SK-N-SH treated with all-trans-retinoic acid at 6 μM for 48 hours (cell line): ENCODE data around the gene DTNB.

ENCODE experiments used
- ATAC-seq: fragments of 200-7000 bp; cut with Tn5 transposase; 3 replicates; pipeline ENCODE4 v1.9.1; 2020; ENCODE audit warnings: mild to moderate bottlenecking, moderate library complexity
- BACH2 ChIP-seq: fragments of 250-450 bp; sonication (Bioruptor Pico); IDR thresholded peaks from 2 replicates; pipeline ENCODE4 v1.9.0; 2021; ENCODE audit warnings: mild to moderate bottlenecking, borderline replicate concordance
- CSDC2 ChIP-seq: fragments of 250-450 bp; sonication (Bioruptor Pico); IDR thresholded peaks from 2 replicates; pipeline ENCODE4 v1.5.0; 2020; ENCODE audit warnings: mild to moderate bottlenecking, moderate library complexity
- GLIS3 ChIP-seq: fragments of 250-450 bp; sonication (Bioruptor Pico); IDR thresholded peaks from 2 replicates; pipeline ENCODE4 v1.5.0; 2020; ENCODE audit warnings: mild to moderate bottlenecking, moderate library complexity
- ISL1 ChIP-seq: fragments of 250-450 bp; sonication (Bioruptor Pico); IDR thresholded peaks from 2 replicates; pipeline ENCODE4 v2.1.2; 2022; ENCODE audit warnings: mild to moderate bottlenecking, moderate library complexity
- OSR1 ChIP-seq: fragments of 250-450 bp; sonication (Bioruptor Pico); IDR thresholded peaks from 2 replicates; pipeline ENCODE4 v1.8.0; 2022; ENCODE audit warnings: moderate library complexity, mild to moderate bottlenecking, inconsistent platforms
- RARB ChIP-seq: fragments of 250-450 bp; sonication (Bioruptor Pico); IDR thresholded peaks from 2 replicates; pipeline ENCODE4 v1.8.0; 2021; ENCODE audit warnings: mild to moderate bottlenecking, moderate library complexity
- SNAI2 ChIP-seq: fragments of 250-450 bp; sonication (Bioruptor Pico); IDR thresholded peaks from 2 replicates; pipeline ENCODE4 v1.5.0; 2020; ENCODE audit warnings: mild to moderate bottlenecking, moderate library complexity
- TCF4 ChIP-seq: fragments of 250-450 bp; sonication (Bioruptor Pico); IDR thresholded peaks from 2 replicates; pipeline ENCODE4 v1.8.0; 2021; ENCODE audit warnings: mild to moderate bottlenecking, moderate library complexity, borderline replicate concordance
- TOX ChIP-seq: fragments of 250-450 bp; sonication (Bioruptor Pico); IDR thresholded peaks from 2 replicates; pipeline ENCODE4 v1.8.0; 2021; ENCODE audit warnings: mild to moderate bottlenecking, moderate library complexity, borderline replicate concordance
- ZC3H10 ChIP-seq: fragments of 250-450 bp; sonication (Bioruptor Pico); IDR thresholded peaks from 2 replicates; pipeline ENCODE4 v1.5.1; 2021; ENCODE audit warnings: mild to moderate bottlenecking, moderate library complexity
- ZFP3 ChIP-seq: fragments of 250-450 bp; sonication (Bioruptor Pico); IDR thresholded peaks from 2 replicates; pipeline ENCODE4 v1.5.0; 2020; ENCODE audit warnings: mild to moderate bottlenecking, moderate library complexity
- ZFP30 ChIP-seq: fragments of 450-650 bp; formaldehyde crosslinking; IDR thresholded peaks from 2 replicates; pipeline ENCODE4 v1.5.0; 2022; ENCODE audit warnings: mild to moderate bottlenecking, moderate library complexity
- ZNF565 ChIP-seq: fragments of 450-650 bp; formaldehyde crosslinking; conservative IDR thresholded peaks from 2 replicates; pipeline ENCODE4 v1.5.0; 2020; ENCODE audit warnings: low read depth, mild to moderate bottlenecking, moderate library complexity
- ZNF70 ChIP-seq: fragments of 450-650 bp; formaldehyde crosslinking; IDR thresholded peaks from 2 replicates; pipeline ENCODE4 v1.5.0; 2020; ENCODE audit warnings: mild to moderate bottlenecking, moderate library complexity
- ZNF8 ChIP-seq: fragments of 450-650 bp; formaldehyde crosslinking; IDR thresholded peaks from 2 replicates; pipeline ENCODE4 v1.5.0; 2020; ENCODE audit warnings: mild to moderate bottlenecking, moderate library complexity
- TF ChIP-seq, protein P1 (sequence below): fragments of 250-450 bp; sonication (Bioruptor Pico); IDR thresholded peaks from 2 replicates; pipeline ENCODE4 v1.5.1; 2021; ENCODE audit warnings: mild to moderate bottlenecking, moderate library complexity
- TF ChIP-seq, protein P2 (sequence below): fragments of 250-450 bp; sonication (Bioruptor Pico); IDR thresholded peaks from 2 replicates; pipeline ENCODE4 v1.5.0; 2020; ENCODE audit warnings: mild to moderate bottlenecking, moderate library complexity
- TF ChIP-seq, protein P3 (sequence below): fragments of 250-450 bp; sonication (Bioruptor Pico); IDR thresholded peaks from 2 replicates; pipeline ENCODE4 v1.8.0; 2021; ENCODE audit warnings: low read depth, mild to moderate bottlenecking, moderate library complexity, borderline replicate concordance
- TF ChIP-seq, protein P4 (sequence below): fragments of 250-450 bp; sonication (Bioruptor Pico); IDR thresholded peaks from 2 replicates; pipeline ENCODE4 v1.8.0; 2020; ENCODE audit warnings: mild to moderate bottlenecking, moderate library complexity, borderline replicate concordance
- TF ChIP-seq, protein P5 (sequence below): fragments of 250-450 bp; sonication (Bioruptor Pico); IDR thresholded peaks from 2 replicates; pipeline ENCODE4 v1.5.1; 2020; ENCODE audit warnings: low read depth, mild to moderate bottlenecking, moderate library complexity

Gene DTNB

DNA sequence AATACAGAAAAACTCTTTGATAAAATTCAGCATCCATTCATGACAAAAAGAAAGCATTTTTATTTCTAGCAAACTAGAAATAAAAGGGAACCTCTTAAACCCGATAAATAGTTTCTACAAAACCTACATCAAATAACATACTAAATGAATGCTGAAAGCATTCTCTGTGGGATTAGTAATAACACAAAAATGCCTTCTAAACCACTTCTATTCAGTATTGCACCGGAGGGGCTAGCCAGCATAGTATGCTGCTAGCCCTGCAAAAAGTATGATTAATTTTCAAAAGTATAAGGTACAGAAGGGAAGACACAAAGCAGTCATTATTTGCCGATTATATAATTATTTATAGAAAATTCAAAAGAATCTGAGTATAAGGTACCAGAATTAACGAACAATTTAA, 145.2 kb downstream of the DTNB start:
- peak; percentile 84 for TF ChIP-seq ISL1 (CRISPR knock-in tag)
- TF ChIP-seq, protein P1, sequence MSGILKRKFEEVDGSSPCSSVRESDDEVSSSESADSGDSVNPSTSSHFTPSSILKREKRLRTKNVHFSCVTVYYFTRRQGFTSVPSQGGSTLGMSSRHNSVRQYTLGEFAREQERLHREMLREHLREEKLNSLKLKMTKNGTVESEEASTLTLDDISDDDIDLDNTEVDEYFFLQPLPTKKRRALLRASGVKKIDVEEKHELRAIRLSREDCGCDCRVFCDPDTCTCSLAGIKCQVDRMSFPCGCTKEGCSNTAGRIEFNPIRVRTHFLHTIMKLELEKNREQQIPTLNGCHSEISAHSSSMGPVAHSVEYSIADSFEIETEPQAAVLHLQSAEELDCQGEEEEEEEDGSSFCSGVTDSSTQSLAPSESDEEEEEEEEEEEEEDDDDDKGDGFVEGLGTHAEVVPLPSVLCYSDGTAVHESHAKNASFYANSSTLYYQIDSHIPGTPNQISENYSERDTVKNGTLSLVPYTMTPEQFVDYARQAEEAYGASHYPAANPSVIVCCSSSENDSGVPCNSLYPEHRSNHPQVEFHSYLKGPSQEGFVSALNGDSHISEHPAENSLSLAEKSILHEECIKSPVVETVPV (CRISPR knock-in tag): no peak
- no peak for TF ChIP-seq RARB (CRISPR knock-in tag)
- TF ChIP-seq, all 23 proteins: peak for 1
- peak; percentile 99 for ATAC-seq

DNA sequence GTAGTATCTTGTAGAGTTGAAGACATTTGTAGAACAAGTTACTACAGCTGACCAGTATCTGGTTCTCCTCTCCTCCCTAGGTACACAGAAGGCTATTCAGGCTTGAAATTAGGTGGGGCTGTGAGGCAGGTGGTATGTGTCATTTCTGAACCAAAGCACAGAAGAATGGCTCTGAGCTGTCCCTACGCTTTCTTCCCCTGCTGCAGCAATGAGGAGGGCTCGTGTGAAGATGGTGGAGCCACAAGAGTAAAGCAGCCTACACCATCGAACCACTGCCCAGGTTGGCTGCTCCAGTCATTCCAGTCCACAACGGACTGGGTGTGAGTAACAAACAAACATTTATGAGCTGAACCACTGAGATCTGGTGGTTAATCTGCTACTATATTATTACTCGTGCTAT, 148.9 kb downstream of the DTNB start:
- ATAC-seq: no peak
- TF ChIP-seq TCF4 (CRISPR knock-in tag): no peak
- no peak for TF ChIP-seq ZFP30 (CRISPR knock-in tag)
- TF ChIP-seq BACH2: no peak
- no peak for TF ChIP-seq ZNF8 (CRISPR knock-in tag)
- TF ChIP-seq, protein P2, sequence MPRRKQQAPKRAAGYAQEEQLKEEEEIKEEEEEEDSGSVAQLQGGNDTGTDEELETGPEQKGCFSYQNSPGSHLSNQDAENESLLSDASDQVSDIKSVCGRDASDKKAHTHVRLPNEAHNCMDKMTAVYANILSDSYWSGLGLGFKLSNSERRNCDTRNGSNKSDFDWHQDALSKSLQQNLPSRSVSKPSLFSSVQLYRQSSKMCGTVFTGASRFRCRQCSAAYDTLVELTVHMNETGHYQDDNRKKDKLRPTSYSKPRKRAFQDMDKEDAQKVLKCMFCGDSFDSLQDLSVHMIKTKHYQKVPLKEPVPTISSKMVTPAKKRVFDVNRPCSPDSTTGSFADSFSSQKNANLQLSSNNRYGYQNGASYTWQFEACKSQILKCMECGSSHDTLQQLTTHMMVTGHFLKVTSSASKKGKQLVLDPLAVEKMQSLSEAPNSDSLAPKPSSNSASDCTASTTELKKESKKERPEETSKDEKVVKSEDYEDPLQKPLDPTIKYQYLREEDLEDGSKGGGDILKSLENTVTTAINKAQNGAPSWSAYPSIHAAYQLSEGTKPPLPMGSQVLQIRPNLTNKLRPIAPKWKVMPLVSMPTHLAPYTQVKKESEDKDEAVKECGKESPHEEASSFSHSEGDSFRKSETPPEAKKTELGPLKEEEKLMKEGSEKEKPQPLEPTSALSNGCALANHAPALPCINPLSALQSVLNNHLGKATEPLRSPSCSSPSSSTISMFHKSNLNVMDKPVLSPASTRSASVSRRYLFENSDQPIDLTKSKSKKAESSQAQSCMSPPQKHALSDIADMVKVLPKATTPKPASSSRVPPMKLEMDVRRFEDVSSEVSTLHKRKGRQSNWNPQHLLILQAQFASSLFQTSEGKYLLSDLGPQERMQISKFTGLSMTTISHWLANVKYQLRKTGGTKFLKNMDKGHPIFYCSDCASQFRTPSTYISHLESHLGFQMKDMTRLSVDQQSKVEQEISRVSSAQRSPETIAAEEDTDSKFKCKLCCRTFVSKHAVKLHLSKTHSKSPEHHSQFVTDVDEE (CRISPR knock-in tag): no peak
- TF ChIP-seq CSDC2 (CRISPR knock-in tag): no peak
- TF ChIP-seq TOX (CRISPR knock-in tag): no peak
- no peak for TF ChIP-seq ZNF70 (CRISPR knock-in tag)
- no peak for TF ChIP-seq ZNF565 (CRISPR knock-in tag)
- TF ChIP-seq, protein P1 (CRISPR knock-in tag): no peak
- TF ChIP-seq SNAI2 (CRISPR knock-in tag): no peak
- TF ChIP-seq GLIS3: no peak
- no peak for TF ChIP-seq RARB (CRISPR knock-in tag)

DNA sequence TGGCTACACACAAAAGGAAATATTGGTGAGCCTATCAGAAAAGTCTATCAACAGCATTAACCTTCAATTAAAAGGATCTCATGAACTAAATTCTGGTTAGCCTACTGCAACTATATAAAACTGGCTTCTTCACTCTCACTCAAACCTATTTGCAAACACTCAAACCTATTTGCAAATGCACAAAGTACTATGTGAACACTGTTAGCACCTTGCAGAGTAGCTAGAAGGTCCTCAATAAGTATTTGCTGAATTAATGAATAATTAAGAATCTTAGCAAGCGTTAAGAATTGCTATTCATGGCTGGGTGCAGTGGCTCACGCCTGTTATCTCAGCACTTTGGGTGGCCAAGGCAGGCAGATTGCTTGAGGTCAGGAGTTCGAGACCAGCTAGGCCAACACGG, 150.3 kb downstream of the DTNB start:
- no peak for ATAC-seq
- no peak for TF ChIP-seq TOX (CRISPR knock-in tag)
- TF ChIP-seq, protein P3, sequence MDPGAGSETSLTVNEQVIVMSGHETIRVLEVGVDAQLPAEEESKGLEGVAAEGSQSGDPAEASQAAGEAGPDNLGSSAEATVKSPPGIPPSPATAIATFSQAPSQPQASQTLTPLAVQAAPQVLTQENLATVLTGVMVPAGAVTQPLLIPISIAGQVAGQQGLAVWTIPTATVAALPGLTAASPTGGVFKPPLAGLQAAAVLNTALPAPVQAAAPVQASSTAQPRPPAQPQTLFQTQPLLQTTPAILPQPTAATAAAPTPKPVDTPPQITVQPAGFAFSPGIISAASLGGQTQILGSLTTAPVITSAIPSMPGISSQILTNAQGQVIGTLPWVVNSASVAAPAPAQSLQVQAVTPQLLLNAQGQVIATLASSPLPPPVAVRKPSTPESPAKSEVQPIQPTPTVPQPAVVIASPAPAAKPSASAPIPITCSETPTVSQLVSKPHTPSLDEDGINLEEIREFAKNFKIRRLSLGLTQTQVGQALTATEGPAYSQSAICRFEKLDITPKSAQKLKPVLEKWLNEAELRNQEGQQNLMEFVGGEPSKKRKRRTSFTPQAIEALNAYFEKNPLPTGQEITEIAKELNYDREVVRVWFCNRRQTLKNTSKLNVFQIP: no peak
- TF ChIP-seq ZNF565 (CRISPR knock-in tag): no peak
- no peak for TF ChIP-seq TCF4 (CRISPR knock-in tag)
- no peak for TF ChIP-seq BACH2
- no peak for TF ChIP-seq ZNF8 (CRISPR knock-in tag)
- no peak for TF ChIP-seq ZFP3
- TF ChIP-seq, protein P4, sequence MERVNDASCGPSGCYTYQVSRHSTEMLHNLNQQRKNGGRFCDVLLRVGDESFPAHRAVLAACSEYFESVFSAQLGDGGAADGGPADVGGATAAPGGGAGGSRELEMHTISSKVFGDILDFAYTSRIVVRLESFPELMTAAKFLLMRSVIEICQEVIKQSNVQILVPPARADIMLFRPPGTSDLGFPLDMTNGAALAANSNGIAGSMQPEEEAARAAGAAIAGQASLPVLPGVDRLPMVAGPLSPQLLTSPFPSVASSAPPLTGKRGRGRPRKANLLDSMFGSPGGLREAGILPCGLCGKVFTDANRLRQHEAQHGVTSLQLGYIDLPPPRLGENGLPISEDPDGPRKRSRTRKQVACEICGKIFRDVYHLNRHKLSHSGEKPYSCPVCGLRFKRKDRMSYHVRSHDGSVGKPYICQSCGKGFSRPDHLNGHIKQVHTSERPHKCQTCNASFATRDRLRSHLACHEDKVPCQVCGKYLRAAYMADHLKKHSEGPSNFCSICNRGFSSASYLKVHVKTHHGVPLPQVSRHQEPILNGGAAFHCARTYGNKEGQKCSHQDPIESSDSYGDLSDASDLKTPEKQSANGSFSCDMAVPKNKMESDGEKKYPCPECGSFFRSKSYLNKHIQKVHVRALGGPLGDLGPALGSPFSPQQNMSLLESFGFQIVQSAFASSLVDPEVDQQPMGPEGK: no peak
- no peak for TF ChIP-seq ZFP30 (CRISPR knock-in tag)
- TF ChIP-seq ISL1 (CRISPR knock-in tag): no peak
- TF ChIP-seq CSDC2 (CRISPR knock-in tag): no peak
- no peak for TF ChIP-seq GLIS3
- TF ChIP-seq RARB (CRISPR knock-in tag): no peak
- no peak for TF ChIP-seq OSR1 (CRISPR knock-in tag)
- TF ChIP-seq ZC3H10 (CRISPR knock-in tag): no peak
- TF ChIP-seq, protein P5, sequence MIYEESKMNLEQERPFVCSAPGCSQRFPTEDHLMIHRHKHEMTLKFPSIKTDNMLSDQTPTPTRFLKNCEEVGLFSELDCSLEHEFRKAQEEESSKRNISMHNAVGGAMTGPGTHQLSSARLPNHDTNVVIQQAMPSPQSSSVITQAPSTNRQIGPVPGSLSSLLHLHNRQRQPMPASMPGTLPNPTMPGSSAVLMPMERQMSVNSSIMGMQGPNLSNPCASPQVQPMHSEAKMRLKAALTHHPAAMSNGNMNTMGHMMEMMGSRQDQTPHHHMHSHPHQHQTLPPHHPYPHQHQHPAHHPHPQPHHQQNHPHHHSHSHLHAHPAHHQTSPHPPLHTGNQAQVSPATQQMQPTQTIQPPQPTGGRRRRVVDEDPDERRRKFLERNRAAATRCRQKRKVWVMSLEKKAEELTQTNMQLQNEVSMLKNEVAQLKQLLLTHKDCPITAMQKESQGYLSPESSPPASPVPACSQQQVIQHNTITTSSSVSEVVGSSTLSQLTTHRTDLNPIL: no peak
- TF ChIP-seq, protein P2 (CRISPR knock-in tag): no peak
